Brain microvascular endothelial cell (primary cell): ENCODE data around the gene DOCK4.

Source experiments
- DNase-seq: peaks from one replicate; pipeline ENCODE4 v3.0.0-alpha.2; 2020
- H3K27ac ChIP-seq: fragments of 250-450 bp; sonication (Bioruptor Pico); 2 replicates; pipeline ENCODE4 v1.5.1; 2020; ENCODE audit warnings: mild to moderate bottlenecking, moderate library complexity
- H3K27me3 ChIP-seq: fragments of 250-450 bp; sonication (Bioruptor Pico); replicated peaks from 2 replicates; pipeline ENCODE4 v1.5.1; 2020; ENCODE audit warnings: mild to moderate bottlenecking
- H3K36me3 ChIP-seq: fragments of 250-450 bp; sonication (Bioruptor Pico); replicated peaks from 2 replicates; pipeline ENCODE4 v1.5.1; 2020; ENCODE audit warnings: mild to moderate bottlenecking
- H3K4me3 ChIP-seq: 2 replicates; pipeline ENCODE4 v1.5.1; 2011; ENCODE audit warnings: low read depth, mild to moderate bottlenecking, control low read depth, low read length, moderate library complexity
- in situ Hi-C: cut with HindIII; loops from 2 replicates; pipeline ENCODE4 v1.10.0; 2017; ENCODE audit warnings: low sequenced_read_pairs, low pct_ligation_motif_present
- TF ChIP-seq, protein P1 (sequence below): IDR thresholded peaks from 2 replicates; pipeline ENCODE4 v1.5.1; 2011; ENCODE audit warnings: low read depth, mild to moderate bottlenecking, moderate library complexity, low read length, control low read depth, inconsistent platforms; ENCODE audit errors: missing control alignments

DOCK4 gene

DNA sequence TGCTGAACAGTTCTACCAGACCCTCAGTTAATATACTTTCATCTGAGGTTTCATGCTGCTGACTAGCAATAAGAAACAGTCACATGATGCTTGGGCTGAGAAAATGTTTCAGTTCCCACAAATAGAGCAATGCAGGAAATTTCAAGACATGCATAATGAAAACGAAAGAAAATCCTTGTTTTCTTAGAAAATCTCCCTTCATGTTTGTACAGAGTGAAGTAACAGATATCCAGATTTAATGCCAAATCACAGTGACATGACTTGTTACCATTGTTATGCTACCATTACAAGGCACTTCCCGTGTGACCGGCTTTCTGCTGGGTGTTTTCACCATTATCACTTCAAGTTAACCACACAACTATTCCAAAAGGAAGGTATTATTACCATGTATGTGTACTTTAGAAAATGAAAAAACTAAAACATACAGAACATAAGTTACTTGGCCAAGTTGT, 121.7 kb downstream of the DOCK4 start:
- peak; percentile 90 for DNase-seq
- Histone ChIP-seq H3K27ac (peak overlapping the region; percentile 95), H3K27me3 (no peaks in the 10 kb centered on the region), H3K36me3 (no peaks in the 10 kb centered on the region), H3K4me3 (no peak overlapping the region)
- TF ChIP-seq, protein P1, sequence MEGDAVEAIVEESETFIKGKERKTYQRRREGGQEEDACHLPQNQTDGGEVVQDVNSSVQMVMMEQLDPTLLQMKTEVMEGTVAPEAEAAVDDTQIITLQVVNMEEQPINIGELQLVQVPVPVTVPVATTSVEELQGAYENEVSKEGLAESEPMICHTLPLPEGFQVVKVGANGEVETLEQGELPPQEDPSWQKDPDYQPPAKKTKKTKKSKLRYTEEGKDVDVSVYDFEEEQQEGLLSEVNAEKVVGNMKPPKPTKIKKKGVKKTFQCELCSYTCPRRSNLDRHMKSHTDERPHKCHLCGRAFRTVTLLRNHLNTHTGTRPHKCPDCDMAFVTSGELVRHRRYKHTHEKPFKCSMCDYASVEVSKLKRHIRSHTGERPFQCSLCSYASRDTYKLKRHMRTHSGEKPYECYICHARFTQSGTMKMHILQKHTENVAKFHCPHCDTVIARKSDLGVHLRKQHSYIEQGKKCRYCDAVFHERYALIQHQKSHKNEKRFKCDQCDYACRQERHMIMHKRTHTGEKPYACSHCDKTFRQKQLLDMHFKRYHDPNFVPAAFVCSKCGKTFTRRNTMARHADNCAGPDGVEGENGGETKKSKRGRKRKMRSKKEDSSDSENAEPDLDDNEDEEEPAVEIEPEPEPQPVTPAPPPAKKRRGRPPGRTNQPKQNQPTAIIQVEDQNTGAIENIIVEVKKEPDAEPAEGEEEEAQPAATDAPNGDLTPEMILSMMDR: no peak
- in situ Hi-C loops: no loop called here

DNA sequence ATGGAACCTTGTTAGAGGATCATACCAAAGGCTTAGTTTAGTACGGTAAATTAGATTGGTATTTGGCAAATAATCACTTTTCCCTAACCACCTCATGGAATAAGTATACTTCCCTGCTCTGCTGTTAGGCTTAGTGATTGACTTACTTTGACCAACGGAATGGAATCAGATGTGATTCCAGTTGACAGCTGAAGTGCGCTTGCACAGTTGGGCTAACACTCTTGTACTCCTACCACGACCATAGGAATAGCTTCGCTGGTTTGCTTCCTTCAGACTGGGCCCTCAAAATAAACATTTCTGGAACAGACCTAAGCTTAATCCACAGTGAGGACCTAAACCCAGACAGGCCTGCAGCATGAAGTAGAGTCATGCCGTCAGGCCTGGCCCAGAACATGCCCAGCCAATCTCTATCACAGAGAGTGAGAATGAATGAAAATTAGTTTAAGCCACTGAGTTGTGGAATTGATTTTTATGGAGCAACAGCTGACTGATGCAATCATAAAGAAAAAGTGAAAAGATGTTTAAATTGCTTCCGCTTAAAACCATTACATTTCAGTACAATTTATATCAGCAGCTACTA, 122.3 kb downstream of the DOCK4 start:
- H3K27ac ChIP-seq: peak overlapping the region; percentile 95

DNA sequence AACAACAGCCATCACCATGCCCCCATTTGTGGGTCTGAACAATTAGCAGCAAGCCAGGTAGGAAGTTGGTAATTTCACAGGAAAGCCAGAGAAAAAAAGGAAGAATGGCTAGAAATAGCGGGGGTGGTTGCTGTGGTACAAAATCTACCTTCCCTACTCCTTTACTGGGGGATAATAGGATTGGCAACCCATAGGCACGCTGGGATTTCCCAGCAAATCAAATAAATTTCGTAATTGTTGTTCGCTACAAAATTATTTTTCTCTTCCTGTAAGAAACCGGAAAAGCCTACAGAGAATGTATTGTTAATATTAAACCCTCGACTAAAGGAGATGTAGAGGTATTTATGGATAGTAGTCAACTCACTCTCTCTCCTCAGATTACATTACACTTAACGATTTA, 123.9 kb downstream of the DOCK4 start:
- DNase-seq: no peak
- no peaks in the 10 kb centered on the region for H3K27me3 ChIP-seq
- H3K27ac ChIP-seq: no peak overlapping the region
- no peak overlapping the region for H3K4me3 ChIP-seq
- no peaks in the 10 kb centered on the region for H3K36me3 ChIP-seq
- in situ Hi-C loops: no loop called here
- TF ChIP-seq, protein P1: no peak

More for the DNA sequence above, 122.3 kb downstream of the DOCK4 start:
- no peak for DNase-seq
- Histone ChIP-seq H3K4me3 (no peak overlapping the region), H3K27me3 (no peaks in the 10 kb centered on the region), H3K36me3 (no peaks in the 10 kb centered on the region)
- TF ChIP-seq, protein P1: no peak
- in situ Hi-C loops: no loop called here

DNA sequence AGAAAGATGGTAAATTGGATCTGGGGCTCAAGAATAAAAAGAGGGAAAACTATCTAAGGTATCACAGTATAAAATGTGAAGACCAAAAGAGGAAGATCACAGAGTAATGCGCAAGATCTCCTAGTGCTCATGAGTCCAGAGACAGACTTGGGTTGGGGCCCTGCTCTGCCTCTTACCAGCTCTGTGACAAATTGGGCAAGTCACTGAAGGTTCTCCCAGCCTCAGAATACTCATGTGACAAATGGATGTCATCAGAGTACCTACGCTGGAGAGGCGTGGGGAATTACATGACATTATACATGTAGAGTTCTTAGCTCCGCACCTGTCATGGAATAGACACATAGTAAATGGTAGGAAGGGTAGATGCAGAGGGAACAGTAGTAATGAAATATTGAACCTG, 124.4 kb downstream of the DOCK4 start:
- TF ChIP-seq, protein P1: no peak
- Histone ChIP-seq H3K4me3 (no peak overlapping the region), H3K27ac (peak overlapping the region; percentile 96), H3K36me3 (no peaks in the 10 kb centered on the region), H3K27me3 (no peaks in the 10 kb centered on the region)
- no peak for DNase-seq
- in situ Hi-C loops: no loop called here

DNA sequence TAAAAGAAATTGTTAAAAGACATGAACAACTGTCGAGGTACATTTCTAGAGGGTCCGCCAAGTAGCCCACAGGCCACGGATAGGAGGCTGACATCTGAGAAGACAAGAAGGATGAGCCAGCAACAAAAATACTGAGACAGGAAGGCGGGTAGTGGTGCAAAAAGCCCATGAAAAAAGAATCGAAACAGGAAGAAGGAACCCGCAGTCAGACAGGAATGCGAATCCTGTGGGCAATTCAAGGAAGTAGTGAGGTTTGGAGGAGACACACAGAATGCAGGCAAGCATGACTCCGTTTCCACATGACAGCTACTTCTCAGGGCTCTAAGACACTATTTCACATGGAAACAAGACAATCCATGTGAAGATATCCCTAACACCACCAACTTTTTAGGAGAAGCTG, 125.2 kb downstream of the DOCK4 start:
- peak overlapping the region; percentile 96 for H3K27ac ChIP-seq
- H3K4me3 ChIP-seq: peak overlapping the region; percentile 39
- in situ Hi-C loops: no loop called here
- TF ChIP-seq, protein P1: no peak
- H3K27me3 ChIP-seq: no peaks in the 10 kb centered on the region
- no peaks in the 10 kb centered on the region for H3K36me3 ChIP-seq
- peak; percentile 90 for DNase-seq

DNA sequence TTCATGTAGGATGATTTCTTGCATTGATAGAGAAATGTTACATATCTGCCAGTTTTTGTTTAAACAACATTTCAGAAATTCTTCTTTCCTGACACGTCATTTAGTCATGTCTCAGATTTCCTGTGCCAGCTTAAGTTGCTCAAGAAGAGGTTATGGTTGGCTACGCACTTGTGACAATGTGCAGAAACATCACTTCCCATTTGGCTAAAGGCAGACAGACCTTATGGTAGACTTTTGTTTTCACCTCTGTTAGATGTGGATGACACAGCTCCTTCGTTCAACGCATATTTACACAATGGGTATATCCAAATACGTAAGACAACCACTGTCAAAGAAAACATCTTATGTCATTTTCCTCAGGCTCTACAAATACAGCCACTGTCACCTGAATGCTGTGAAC, 125.8 kb downstream of the DOCK4 start:
- in situ Hi-C loops: no loop called here
- TF ChIP-seq, protein P1: no peak
- Histone ChIP-seq H3K36me3 (no peaks in the 10 kb centered on the region), H3K4me3 (peak overlapping the region; percentile 39), H3K27ac (peak overlapping the region; percentile 96), H3K27me3 (no peaks in the 10 kb centered on the region)
- DNase-seq: peak; percentile 92
